ENCODE measurements around the gene IMMP1L.
A peak's percentile ranks its signal among the peaks of the same experiment; 100 is the strongest.

Gene IMMP1L

DNA sequence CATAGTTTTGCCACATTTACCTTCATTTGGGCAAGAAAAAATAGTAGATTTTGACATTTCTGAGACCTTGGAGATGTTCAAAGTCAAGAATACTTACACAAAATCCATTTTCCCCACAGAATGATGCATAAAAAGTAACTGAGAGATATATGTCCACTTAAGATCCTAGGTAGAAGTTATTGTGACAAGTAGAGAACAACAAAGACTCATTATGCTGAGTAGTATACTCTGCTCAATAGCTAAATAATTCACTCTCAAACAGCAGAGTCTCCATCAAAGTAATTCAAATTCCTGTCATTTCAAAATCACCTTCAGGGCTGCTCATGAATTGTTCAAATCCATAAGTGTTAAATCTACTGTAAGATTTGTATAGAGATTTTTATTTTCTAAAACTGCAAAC, 35.3 kb downstream of the IMMP1L start:
- no peak for DNase-seq

DNA sequence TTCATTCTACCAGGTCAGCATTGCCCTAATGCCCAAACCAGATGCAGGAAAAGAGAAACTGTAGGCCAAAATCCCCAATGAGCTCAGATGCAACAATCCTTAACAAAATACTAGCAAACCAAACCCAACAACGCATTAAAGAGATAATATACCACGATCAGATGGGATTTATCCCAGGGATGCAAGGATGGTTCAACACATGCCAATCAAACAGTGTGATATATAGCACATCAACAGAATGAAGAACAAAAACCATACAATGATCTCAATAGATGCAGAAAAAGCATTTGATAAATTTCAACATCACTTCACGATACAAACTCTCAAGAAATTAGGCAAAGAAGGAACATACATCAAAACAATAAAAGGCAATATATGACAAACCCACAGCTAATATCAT, 45.0 kb downstream of the IMMP1L start:
- DNase-seq = no peak

DNA sequence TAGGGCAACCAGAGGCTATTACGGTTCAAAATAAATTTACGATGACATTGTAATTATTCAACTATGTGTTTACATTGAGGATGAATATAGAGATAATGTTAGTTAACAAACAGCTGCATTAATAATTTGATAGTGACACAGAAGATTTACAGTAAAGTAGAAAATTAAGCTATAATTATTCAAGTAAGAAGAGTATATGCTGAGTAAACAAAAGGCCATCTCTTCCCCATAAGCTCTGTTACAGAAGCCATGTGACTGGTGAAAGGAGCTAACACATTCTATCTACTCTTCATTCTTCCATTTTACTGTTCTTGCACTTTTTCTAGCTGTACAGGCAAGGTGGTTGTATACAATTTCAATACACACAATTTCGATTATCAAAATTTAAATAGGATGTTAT, 54.2 kb downstream of the IMMP1L start:
- DNase-seq = no peak

DNA sequence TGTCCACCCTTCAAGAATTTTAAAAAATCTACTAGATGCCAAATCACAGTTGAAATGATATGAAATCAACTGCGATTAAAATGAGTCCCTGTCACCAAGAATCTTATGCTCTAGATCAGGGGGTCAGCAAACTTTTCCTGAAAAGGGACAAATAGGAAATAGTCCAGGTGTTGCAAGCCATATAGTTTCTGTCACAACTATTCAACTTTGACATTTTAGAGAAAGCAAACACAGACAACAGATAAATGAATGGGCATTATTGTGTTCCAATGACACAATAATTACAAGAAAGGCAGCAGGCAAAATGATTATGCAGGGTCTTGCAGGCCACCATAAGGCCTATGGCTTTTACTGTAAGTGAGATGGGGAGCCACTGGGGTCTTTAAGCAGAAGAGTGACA, 58.6 kb downstream of the IMMP1L start:
- DNase-seq = no peak

DNA sequence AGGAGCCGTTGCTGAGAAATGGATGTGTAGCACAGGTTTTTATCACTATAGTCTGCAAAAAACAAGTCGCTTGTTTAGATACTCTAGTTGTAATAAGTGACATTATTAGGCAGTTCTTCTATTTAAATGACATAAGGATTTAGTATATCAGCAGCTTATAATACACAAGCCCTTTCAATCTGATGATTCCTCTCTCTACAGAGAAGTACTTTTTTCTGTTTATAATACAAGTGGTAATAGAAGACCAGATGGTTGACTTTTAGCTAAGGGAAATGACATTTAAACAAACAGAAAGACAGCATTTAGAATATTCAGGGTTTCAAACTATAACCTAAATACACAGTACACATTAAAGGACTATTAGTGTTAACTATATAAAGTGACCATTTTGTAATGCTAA, 60.4 kb downstream of the IMMP1L start:
- no peak for DNase-seq

DNA sequence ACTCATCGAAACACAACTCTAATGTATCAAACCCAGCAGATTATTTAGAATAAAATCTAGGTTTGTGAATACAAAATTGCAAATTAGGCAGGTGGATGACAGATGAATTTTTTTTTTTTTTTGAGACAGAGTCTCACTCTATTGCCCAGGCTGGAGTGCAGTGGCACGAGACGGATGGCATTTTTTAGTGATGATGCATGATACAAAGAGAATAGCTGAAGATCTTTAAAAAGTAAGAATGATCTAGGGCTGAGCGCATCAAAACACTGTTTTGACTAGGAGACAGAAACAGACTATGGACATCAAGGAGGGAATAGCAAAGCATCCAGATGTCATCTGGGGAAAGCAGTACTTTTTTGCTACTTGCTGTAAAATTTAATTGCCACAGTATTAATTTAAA, 63.8 kb downstream of the IMMP1L start:
- DNase-seq = no peak

DNA sequence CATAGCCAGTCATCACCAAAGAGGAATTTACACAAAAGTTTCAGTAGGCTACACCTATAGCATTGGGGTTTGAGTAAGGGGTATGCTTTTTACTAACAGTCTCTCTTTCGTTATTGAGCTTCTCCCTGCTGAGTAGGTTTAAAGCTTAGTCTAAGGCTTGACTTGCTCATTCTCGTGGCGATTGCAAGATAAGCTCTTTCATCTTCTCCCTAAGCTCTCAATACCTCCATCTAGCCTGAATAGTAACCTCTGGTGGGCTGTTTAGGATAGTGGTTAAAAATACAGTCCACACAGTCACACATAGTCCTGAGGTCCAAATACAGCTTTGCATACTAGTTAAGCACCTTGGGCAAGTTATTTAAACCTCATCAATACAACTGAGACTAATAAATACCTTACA, 65.6 kb downstream of the IMMP1L start:
- no peak for DNase-seq

DNA sequence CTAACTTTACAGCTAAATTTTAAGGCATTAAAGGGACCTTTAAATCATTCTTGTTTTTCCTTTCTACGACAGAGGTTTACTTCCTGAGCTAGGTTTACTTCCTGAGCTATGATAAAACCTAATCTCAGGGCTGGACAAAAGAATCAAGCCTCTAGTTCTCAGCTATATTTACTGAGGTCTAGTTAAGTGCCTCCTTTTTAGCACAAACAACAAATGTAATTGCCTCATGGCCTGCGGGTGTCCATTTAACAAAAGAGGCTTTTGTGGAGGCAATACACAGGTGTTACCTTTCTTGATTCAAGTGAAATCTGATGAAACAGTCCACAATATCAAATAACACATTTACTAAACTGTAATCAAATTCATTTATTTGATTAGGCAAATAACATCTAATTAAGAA, 67.3 kb downstream of the IMMP1L start:
- no peak for DNase-seq

DNA sequence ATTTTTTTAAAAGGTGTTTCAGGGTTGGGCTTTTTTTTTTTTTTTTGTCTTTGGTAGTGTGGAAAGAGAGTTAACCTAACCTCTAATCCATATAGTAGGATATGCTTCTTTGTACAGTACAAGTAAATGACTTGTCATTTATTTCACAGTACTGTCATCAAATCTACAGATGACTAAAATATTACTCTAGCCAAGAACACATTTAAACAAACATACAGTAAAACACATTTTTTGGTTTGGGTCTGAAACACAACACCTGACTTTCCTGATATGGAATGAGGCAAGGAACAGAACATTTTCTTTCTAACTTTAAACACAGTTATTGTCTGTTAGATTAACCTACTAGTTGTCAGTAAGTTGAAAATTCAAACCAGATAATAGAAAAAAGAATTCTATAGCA, 68.1 kb downstream of the IMMP1L start:
- DNase-seq = no peak

DNA sequence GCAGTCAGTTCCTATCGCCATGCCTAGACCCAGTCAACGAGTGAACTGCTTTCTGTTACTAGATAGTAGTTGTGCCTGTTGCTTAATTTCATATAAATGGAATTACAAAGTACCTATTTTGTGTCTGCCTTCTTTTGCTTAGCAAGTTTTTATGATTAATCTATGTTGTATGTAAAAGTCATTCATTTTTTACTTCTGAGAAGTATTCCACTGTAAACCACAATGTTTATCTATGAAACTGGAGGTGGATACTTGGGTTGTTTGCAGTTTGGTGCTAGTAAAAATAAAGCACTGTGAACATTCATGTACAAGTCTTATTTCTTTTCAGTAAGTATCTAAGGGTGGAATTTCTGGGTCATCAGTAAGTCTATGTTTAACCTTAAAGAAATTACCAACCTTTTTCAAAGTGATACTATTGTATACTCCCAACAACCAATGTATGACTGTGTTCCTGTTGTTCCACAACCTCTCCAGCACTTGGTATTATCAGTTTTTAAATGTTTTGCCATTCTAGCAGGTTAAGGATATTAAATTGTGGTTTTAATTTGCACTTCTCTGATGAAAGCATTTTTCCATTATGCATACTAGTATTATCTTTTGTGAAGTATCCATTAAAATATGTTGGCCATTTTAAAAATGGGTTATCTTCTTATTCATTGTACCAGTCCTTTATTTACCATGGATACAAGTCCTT, 71.5 kb downstream of the IMMP1L start:
- no peak for DNase-seq

DNA sequence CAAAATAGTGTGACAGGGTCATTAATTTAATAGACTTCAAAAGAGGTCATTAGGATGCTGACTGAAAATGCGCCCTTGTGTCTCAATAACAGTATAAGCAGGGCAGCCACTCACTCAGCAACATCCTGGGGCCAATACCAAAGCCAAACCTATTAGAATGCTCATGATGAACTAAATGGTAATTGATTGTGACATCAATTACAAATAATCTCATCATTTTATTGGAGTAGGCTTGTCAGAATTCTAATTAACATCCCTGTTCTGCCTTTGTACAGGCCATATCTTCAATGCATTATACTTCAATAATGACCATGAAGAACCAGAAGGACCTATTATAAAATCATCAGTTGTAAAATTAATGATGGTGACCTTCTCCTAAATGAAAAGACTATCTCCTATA, 75.6 kb downstream of the IMMP1L start:
- no peak for DNase-seq

DNA sequence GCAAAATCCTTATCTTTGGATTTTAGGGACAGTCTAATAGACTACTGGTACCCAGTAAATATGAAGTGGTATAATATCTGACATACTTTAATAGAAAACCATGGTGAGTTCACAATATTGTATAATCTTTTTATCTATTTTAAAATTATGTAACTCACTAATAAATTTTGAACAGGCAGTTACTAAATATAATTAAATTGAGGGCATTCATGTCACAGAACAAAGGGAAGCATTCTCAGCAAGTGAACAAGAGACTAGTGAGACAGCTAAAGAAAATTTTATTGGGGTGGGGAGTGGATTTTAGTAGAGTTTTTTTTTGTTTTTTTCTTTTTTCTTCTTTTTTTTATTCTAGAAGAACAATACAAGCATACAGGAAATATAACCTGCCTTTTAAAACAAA, 84.8 kb downstream of the IMMP1L start:
- DNase-seq = no peak

DNA sequence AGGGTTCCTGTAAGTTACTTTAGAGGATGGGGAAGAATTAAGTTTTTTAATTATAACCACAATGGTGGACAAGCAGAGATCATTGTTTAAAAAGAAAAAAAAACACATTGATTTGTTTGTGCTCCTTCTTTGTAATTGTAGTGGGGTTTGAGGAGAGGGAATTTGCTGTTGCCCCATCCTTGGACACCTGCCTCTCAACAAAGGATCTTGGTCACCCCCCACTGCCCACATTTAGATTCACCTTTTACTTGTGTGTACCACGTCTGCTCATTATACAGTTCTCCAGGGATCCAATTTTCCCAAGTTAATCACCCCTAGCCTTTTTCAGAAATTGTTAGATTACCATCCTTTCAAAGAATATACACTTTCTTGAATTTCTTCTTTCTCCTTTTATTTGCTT, 86.7 kb downstream of the IMMP1L start:
- DNase-seq = no peak

DNA sequence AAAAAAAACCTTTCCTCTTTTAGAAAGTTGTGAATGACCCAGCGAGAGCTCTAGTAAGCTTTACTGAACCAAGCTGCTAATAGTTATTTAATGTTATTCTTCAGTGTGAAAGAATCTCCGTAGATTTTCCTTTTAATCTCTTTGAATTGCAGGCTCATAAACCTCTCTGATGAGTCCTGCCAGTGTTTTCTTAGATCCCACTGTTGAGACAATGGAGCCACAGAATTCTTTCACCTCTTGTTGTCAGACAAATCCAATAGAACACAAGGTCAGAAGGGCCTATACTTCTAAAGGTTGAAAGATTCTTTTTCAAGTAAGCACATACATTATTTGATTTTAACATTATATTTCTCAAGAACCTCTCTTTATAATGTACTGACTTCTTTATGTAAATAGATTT, 87.6 kb downstream of the IMMP1L start:
- DNase-seq = no peak

DNA sequence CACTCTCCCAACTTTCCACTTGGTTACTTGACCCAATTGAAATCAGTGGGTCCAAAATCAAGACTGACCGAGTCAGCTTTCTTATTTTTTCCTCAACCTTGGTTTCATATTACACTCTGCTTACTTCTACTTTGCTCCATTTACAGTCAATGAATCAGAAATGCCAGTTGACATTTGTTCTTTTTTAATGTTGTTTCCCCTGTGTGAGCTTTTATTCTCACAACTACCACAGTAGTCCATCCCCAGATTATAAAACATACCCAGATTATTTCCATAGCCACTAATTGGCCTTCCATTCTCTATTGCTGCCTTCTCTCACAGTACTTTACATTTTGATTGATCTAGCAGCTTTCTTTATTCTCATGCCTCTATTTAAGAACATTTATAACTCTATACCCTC, 89.8 kb downstream of the IMMP1L start:
- no peak for DNase-seq

DNA sequence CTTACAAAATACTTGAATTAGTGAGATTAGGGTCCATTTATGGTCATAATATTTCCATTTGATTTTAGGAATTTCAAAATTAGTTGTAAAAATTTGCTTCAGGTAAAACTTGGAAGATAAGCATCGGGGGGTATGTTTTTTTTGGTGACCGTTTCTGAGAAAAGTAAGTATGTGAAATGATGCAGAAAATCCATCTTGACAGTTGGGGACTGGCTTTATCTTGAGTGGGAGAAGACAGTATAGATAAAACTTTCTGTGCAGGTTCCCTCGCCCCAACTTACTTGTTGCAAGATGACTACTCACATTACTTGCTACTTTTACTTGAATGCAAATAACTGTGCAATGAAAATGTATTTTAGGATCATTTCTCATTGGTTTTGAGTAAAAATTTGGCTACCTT, 90.3 kb downstream of the IMMP1L start:
- no peak for DNase-seq

DNA sequence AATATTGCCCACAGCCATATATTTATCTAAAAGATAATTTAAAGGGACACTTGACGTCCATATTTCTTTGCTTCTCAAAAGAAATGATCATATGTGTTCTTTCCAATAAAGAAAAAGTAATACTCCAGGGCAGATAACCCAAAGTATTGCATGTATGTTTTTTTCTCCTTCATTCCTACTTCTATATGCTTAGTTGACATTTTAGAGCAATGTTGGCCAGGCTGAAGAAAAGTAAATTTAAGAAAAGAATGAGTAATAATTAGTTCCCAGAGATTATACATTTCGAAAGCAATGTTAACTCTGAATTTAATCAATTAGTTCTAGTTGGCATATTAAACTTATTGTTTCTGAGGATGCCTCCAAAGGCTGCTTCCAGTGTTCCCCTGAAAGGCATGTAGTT, 91.6 kb downstream of the IMMP1L start:
- no peak for DNase-seq

DNA sequence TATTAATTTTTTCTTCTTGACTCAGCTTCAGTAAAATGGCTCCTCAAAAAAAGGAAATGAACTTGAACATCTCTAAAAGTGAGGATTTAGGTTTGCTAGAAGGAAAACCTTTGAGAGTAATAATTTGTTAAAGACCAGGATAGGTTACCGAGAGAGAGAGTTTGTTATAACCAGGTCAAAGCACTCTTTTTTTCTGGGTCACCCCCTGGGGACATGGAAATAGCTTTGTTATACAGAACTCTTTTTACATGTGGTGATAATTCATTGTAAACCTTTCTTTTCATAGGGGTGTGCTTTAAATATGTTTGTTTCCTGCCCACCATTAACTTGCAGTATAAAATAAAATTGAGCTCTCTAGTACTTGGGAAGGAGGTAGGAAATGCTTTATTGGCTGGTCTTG, 92.1 kb downstream of the IMMP1L start:
- no peak for DNase-seq

DNA sequence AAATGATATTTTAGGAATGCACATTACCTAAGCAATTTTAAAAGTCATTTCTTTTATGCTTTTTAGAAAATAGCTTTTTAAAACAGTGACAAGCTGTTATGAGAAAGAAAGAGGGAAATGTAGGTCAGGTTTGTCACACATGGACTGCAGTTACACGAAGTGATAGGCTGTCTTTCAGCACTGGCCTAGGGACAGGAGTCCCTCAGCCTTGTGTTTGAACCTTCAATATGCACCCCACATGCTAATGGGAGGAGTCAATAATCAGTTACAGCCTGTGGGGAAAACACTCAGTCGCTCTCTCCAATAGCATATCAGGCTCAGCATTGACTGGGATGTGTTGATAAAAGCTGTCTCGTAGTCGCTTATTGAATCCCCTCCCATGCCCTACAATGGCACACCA, 94.0 kb downstream of the IMMP1L start:
- DNase-seq = no peak

DNA sequence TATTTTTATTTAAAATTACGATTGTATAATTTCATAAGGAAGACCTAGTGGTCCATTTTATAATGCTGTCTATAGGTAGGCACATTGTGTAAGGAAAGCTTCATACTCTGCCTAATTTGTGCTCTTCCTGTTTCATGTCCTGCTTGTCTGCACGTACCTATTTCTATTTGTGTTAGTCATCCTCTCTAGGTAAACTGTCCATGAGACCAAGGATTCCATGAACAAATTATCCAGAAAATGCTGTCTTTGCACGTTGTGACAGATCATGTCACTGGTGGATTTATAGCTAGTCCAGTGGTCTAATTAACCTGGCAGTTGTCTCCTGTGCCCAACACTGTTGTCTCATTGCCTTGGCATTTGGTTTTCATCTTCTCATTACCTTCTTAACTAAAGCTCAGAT, 95.1 kb downstream of the IMMP1L start:
- no peak for DNase-seq

DNA sequence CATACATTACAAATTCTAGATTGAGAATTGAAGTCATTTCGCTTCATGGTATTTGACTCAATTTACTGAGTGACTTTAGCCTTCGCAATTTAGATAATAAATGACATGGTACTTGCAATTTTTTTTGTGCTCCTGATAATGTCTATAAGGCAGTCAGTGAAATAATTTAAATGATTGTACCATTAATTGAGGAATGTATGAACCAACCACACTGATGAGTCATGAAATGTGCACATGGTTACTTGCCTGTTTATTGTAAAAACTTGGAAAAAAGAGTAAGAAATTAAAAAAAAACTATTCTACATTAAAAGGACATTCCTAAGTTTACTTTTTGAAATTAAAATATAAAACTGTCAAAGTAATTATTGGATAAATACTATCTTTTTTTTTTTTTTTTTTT, 96.5 kb downstream of the IMMP1L start:
- DNase-seq = no peak

DNA sequence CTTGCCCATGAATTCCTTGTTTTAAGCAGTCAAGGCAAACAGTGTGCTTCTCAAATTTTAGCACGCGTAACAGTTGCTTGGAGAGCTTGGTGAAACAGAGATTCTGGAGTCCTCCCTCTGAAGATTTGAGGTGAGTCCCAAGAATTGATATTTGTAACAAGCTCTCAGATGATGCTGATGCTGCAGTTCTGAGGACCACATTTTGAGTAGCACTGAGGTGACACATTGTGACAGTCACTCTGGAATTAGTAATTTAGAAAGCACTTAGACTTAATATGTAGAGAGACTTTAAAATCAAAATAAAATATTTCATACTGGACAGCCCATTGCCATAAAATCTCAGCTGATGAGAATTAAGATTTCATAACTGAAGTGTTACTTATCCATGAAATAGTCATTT, 101.2 kb downstream of the IMMP1L start:
- DNase-seq = no peak

DNA sequence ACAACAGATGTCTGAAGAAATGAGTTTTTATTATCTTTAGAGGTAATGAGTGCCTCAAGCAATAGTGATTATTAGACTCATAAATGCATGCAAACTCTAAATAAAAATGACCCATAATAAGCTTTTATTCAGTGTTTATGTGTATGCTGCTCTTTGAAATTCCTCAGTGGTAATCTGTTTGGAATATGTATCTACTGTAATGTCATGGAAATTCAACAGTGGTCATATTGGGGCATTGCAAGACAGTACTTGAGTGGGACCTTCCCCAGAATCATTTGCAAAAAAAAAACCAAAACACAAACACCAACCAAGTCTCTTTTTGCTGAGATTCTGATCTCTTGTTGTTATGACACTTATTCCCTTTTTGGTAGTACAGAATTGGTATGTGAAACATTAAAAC, 104.8 kb downstream of the IMMP1L start:
- DNase-seq = no peak

DNA sequence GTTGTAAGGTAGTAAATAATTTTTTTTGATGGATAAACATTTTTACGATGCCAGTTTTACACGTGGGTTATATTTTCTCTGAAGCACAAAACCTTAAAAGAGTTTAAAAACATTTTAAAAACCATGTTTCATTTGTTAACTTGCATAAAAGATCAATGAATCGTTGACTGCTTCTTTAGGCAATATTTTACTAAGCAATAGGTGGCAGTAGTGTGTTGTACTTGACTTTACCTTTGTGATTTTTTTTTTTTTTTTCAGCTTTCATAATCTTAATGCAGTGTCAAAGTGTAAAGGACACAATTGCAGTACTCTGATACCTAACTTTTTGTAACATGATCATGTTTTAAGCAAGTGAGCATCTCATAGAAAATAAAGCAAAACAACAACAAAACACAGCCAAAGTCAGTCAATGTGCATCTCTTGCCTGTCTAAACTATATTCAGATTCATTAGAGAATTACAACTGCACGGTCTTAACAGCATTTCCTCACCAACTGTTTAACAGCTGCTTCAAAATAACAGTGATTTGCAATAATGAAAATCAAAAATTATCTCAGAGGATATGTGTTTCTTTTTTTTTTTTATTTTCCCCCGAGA, 112.1 kb downstream of the IMMP1L start:
- DNase-seq = peak; percentile 11 to 39 (median 35)

DNA sequence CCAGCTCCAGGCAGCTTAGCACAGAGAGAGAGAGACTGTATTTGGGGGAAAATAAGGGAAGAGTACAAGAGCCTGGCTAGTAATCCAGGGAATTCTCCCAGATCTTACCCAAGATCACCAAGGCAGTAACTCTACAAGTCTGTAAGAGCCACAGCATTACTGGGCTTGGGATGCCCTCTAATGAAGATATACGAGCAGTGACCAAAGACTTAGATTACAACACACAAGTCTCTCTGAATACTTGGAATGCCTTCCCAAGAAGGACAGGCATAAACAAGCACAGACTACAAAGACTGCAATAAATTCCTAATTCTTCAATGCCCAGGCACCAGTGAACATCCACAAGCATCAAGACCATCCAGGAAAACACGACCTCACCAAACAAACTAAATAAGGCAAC, 122.0 kb downstream of the IMMP1L start:
- no peak for DNase-seq
